T-cell (primary cell): Measurements from ENCODE around the gene SIAE. TPM values are rescaled to one million over a fixed set of nuclear protein-coding genes. Genes with fewer than 3 reads are reported as not detected.
A peak's percentile ranks its signal among the peaks of the same experiment; 100 is the strongest.

Source experiments
- ATAC-seq, 4 experiments: fragments of 200-7000 bp in 3 of 4; fragments of 150-1000 bp in 1 of 4; cut with Tn5 transposase; replicated peaks in 1 of 4; 1 replicate in 3 of 4; 2 replicates in 1 of 4; pipeline ENCODE4 v1.10.0; 2021; ENCODE audit warnings: moderate library complexity in 3 of 4, mild to moderate bottlenecking in 2 of 4, moderate number of reproducible peaks in 1 of 4
- CTCF ChIA-PET, 2 donors: fragments of 300-600 bp; sonication (Branson Sonifier 250); formaldehyde crosslinking; loops; one replicate each; lab custom pipeline; 2022; ENCODE audit warnings: antibody characterized with exemption in 2 of 2; lab: Charles Lee
- POLR2A ChIA-PET, 2 donors: fragments of 300-600 bp; sonication (Branson Sonifier 250); formaldehyde crosslinking; loops; one replicate each; lab custom pipeline; 2022; ENCODE audit warnings: antibody characterized with exemption in 2 of 2; lab: Charles Lee
- DNase-seq, 35 experiments: peaks; one replicate each; pipeline versions ENCODE4 v3.0.0 to v3.0.0-alpha.2; 2013 to 2023
- H3K27ac ChIP-seq: one replicate; pipeline ENCODE4 v1.5.1; 2013; ENCODE audit warnings: low read length
- H3K27me3 ChIP-seq, 2 experiments: replicated peaks in 1 of 2; 1 replicate in 1 of 2; 2 replicates in 1 of 2; pipeline versions ENCODE4 v1.6.1 to v1.7.0; 2013; ENCODE audit warnings: low read length in 1 of 2, mixed read lengths in 1 of 2; ENCODE audit not compliant: control insufficient read depth in 2 of 2, insufficient read depth in 2 of 2; ENCODE audit errors: extremely low read depth in 1 of 2
- H3K36me3 ChIP-seq, 2 donors: 1 replicate in 1 of 2; 2 replicates in 1 of 2; pipeline versions ENCODE4 v1.6.1 to v1.7.0; 2013; ENCODE audit warnings: low read length in 1 of 2; ENCODE audit not compliant: control insufficient read depth in 2 of 2, insufficient read depth in 1 of 2; ENCODE audit errors: extremely low read depth in 1 of 2
- H3K4me1 ChIP-seq, 2 experiments: 1 replicate in 1 of 2; 2 replicates in 1 of 2; pipeline versions ENCODE4 v1.6.1 to v1.7.0; 2013; ENCODE audit warnings: low read length in 2 of 2, mixed read lengths in 1 of 2; ENCODE audit not compliant: insufficient read depth in 2 of 2, control insufficient read depth in 1 of 2; ENCODE audit errors: extremely low read depth in 1 of 2
- H3K4me3 ChIP-seq, 2 donors: 1 replicate in 1 of 2; 2 replicates in 1 of 2; pipeline versions ENCODE4 v1.5.1 to v1.7.0; 2013; ENCODE audit warnings: mild to moderate bottlenecking in 2 of 2, low read length in 1 of 2, moderate library complexity in 1 of 2; ENCODE audit not compliant: control insufficient read depth in 1 of 2; ENCODE audit errors: extremely low read depth in 1 of 2
- H3K9me3 ChIP-seq: 2 replicates; pipeline ENCODE4 v1.7.0; 2013
- H3K27ac Mint-ChIP-seq, 2 donors: one replicate each; pipeline ENCODE4 v1.8.0; 2020 to 2021; ENCODE audit warnings: mild to moderate bottlenecking in 2 of 2, mixed read lengths in 2 of 2
- H3K27me3 Mint-ChIP-seq, 2 donors: one replicate each; pipeline ENCODE4 v1.8.0; 2021 to 2022; ENCODE audit warnings: mixed read lengths in 2 of 2
- H3K36me3 Mint-ChIP-seq: one replicate; pipeline ENCODE4 v1.8.0; 2021; ENCODE audit warnings: mixed read lengths
- H3K4me1 Mint-ChIP-seq, 3 donors: one replicate each; pipeline ENCODE4 v1.8.0; 2020 to 2022; ENCODE audit warnings: mixed read lengths in 3 of 3, mild to moderate bottlenecking in 1 of 3
- H3K4me3 Mint-ChIP-seq, 3 donors: one replicate each; pipeline ENCODE4 v1.8.0; 2020 to 2022; ENCODE audit warnings: mild to moderate bottlenecking in 3 of 3, mixed read lengths in 3 of 3, moderate library complexity in 3 of 3
- H3K9me3 Mint-ChIP-seq, 3 donors: one replicate each; pipeline ENCODE4 v1.8.0; 2020 to 2022; ENCODE audit warnings: mixed read lengths in 3 of 3
- WGBS: methylation state at CpG from one replicate; pipeline ENCODE4 v1.1.5; 2013; ENCODE audit warnings: missing lambda C conversion rate; ENCODE audit not compliant: insufficient coverage; 5-methylcytosine and 5-hydroxymethylcytosine counted together
- total RNA-seq, 35 experiments: library from RNA in 6 of 35; stranded (reverse) in 6 of 35; fragments of 120-200 nt in 1 of 35; gene quantifications; one replicate each; pipeline versions ENCODE4 v1.2.1 to v1.2.4 and lab custom pipeline; 2013 to 2026

Gene SIAE
- total RNA-seq, 5 donors from 2014 or later (not counting 1 experiment from before 2014, with no cell fraction given) = 3.7 to 9.7 (median 6.2) TPM

GRCh38 chr11:124618863-124619262, 54.7 kb downstream of the SIAE start:
- Mint-ChIP-seq H3K36me3 (no peaks in the 10 kb centered on the region), H3K4me1 (peaks cover 14 to 15% (median 15%) of the 10 kb centered on the region in 3 donors), H3K4me3 (no peak overlapping the region), H3K27ac (no peak overlapping the region), H3K9me3 (no peaks in the 10 kb centered on the region), H3K27me3 (peaks cover 22 to 29% of the 10 kb centered on the region in 2 donors)
- Histone ChIP-seq H3K9me3 (no peaks in the 10 kb centered on the region), H3K36me3 (no peaks in the 10 kb centered on the region), H3K4me1 (peaks cover 7 to 9% of the 10 kb centered on the region in 2 experiments), H3K4me3 (no peak overlapping the region), H3K27ac (no peak overlapping the region), H3K27me3 (no peaks in the 10 kb centered on the region)
- ATAC-seq (no peak), DNase-seq (no peak)
- POLR2A ChIA-PET = interaction anchor here (0.6 to 0.7 kb wide), 2 partner anchors 41 to 60 kb away, joined by 3 read pairs; no protein-coding TSS in a partner anchor
- WGBS = 61% methylated on average over 4 of the region's 5 CpGs
- CTCF ChIA-PET = no interaction called here

- Mint-ChIP-seq H3K4me3 (no peak overlapping the region), H3K27me3 (peaks cover 12 to 14% of the 10 kb centered on the region in 2 donors), H3K9me3 (no peaks in the 10 kb centered on the region), H3K36me3 (no peaks in the 10 kb centered on the region), H3K4me1 (peaks cover 7 to 8% (median 8%) of the 10 kb centered on the region in 3 donors), H3K27ac (no peak overlapping the region)
- Histone ChIP-seq H3K9me3 (no peaks in the 10 kb centered on the region), H3K27me3 (no peaks in the 10 kb centered on the region), H3K36me3 (peaks cover 0 to 4% of the 10 kb centered on the region in 2 donors), H3K27ac (no peak overlapping the region), H3K4me3 (no peak overlapping the region), H3K4me1 (peaks cover 0 to 4% of the 10 kb centered on the region in 2 experiments)
- ATAC-seq (no peak), DNase-seq (no peak)
- ChIA-PET POLR2A (no interaction called here), CTCF (no interaction called here)
- WGBS = 95% methylated on average over 7 of the region's 10 CpGs
Measured at GRCh38 chr11:124612567-124613246, 60.8 kb downstream of the SIAE start.

- ChIA-PET CTCF (interaction anchor here in 1 of 2 donors (0.6 kb wide), 1 partner anchor 28 kb away, joined by 6 read pairs; no protein-coding TSS in a partner anchor), POLR2A (interaction anchor here in 1 of 2 donors (0.6 kb wide), 1 partner anchor 218 kb away, joined by 4 read pairs; no protein-coding TSS in a partner anchor)
- Histone ChIP-seq H3K27me3 (no peaks in the 10 kb centered on the region), H3K36me3 (peaks cover 0 to 4% of the 10 kb centered on the region in 2 donors), H3K27ac (no peak overlapping the region), H3K4me3 (no peak overlapping the region), H3K9me3 (no peaks in the 10 kb centered on the region), H3K4me1 (peaks cover 0 to 4% of the 10 kb centered on the region in 2 experiments)
- peaks cover 7 to 8% (median 8%) of the 10 kb centered on the region in 3 donors for H3K4me1 Mint-ChIP-seq
- H3K27me3 Mint-ChIP-seq = peaks cover 6 to 8% of the 10 kb centered on the region in 2 donors
- DNase-seq (peak in 5 of 35 experiments; percentile 1 to 25 (median 5)), ATAC-seq (peak; percentile 58 to 80 (median 70))
- no peaks in the 10 kb centered on the region for H3K9me3 Mint-ChIP-seq
- H3K4me3 Mint-ChIP-seq = no peak overlapping the region
- H3K36me3 Mint-ChIP-seq = no peaks in the 10 kb centered on the region
- peak overlapping the region in 1 of 2 donors; percentile 80 for H3K27ac Mint-ChIP-seq
- 0% methylated on average over 1 of the region's 3 CpGs for WGBS
Measured at GRCh38 chr11:124612045-124612444, 61.5 kb downstream of the SIAE start.

GRCh38 chr11:124611064-124611463, 62.5 kb downstream of the SIAE start, which contains the start of gene PANX3:
Gene PANX3, plus strand, starts transcription at chr11:124611428. Its CDS starts 129 bp downstream, at chr11:124611557.
- ChIA-PET CTCF (interaction anchor here in 1 of 2 donors (0.5 to 0.7 kb wide), 3 partner anchors 12 to 1846 kb away, joined by 3 to 4 read pairs (median 4); partner anchors contain the start of gene TBRG1), POLR2A (no interaction called here)
- DNase-seq (no peak), ATAC-seq (no peak)
- H3K9me3 ChIP-seq = no peaks in the 10 kb centered on the region
- H3K4me3 ChIP-seq = no peak within 1 kb of the TSS
- H3K4me3 Mint-ChIP-seq = no peak within 1 kb of the TSS
- peak within 1 kb of the TSS in 1 of 2 donors; percentile 80 for H3K27ac Mint-ChIP-seq
- H3K27ac ChIP-seq = no peak within 1 kb of the TSS
- peaks cover 0 to 4% of the 10 kb centered on the region in 2 experiments for H3K4me1 ChIP-seq
- WGBS = 93% methylated on average over 4 of the region's 5 CpGs
- peaks cover 6 to 8% of the 10 kb centered on the region in 2 donors for H3K27me3 Mint-ChIP-seq
- no peaks in the 10 kb centered on the region for H3K9me3 Mint-ChIP-seq
- no peaks in the 10 kb centered on the region for H3K36me3 Mint-ChIP-seq
- H3K36me3 ChIP-seq = peaks cover 0 to 4% of the 10 kb centered on the region in 2 donors
- H3K4me1 Mint-ChIP-seq = peaks cover 7 to 8% (median 8%) of the 10 kb centered on the region in 3 donors
- H3K27me3 ChIP-seq = no peaks in the 10 kb centered on the region

- H3K4me1 ChIP-seq = peaks cover 0 to 4% of the 10 kb centered on the region in 2 experiments
- no peak overlapping the region for H3K4me3 ChIP-seq
- Mint-ChIP-seq H3K4me1 (peaks cover 7 to 8% (median 8%) of the 10 kb centered on the region in 3 donors), H3K27ac (no peak overlapping the region), H3K36me3 (no peaks in the 10 kb centered on the region), H3K9me3 (no peaks in the 10 kb centered on the region), H3K27me3 (peaks cover 5 to 6% of the 10 kb centered on the region in 2 donors), H3K4me3 (no peak overlapping the region)
- POLR2A ChIA-PET = no interaction called here
- H3K27me3 ChIP-seq = no peaks in the 10 kb centered on the region
- ATAC-seq (no peak), DNase-seq (no peak)
- CTCF ChIA-PET = interaction anchor here in 1 of 2 donors (0.6 to 0.7 kb wide), 2 partner anchors 13 to 369 kb away, joined by 4 read pairs; partner anchors contain the start of gene TBRG1
- peaks cover 0 to 4% of the 10 kb centered on the region in 2 donors for H3K36me3 ChIP-seq
- H3K9me3 ChIP-seq = no peaks in the 10 kb centered on the region
- whole genome bisulfite sequencing = 100% methylated on average over 1 of the region's 2 CpGs
- H3K27ac ChIP-seq = no peak overlapping the region
Measured at GRCh38 chr11:124610295-124610694, 63.2 kb downstream of the SIAE start.

- CTCF ChIA-PET = interaction anchor here (0.6 to 0.7 kb wide), 7 partner anchors 21 to 225 kb away, joined by 3 to 5 read pairs (median 4); no protein-coding TSS in a partner anchor
- H3K4me3 Mint-ChIP-seq = no peak overlapping the region
- H3K27me3 Mint-ChIP-seq = peaks cover 0 to 5% of the 10 kb centered on the region in 2 donors
- no peak for DNase-seq
- POLR2A ChIA-PET = interaction anchor here in 1 of 2 donors (0.6 kb wide), 1 partner anchor 1673 kb away, joined by 7 read pairs; no protein-coding TSS in a partner anchor
- H3K9me3 Mint-ChIP-seq = no peaks in the 10 kb centered on the region
- ATAC-seq = no peak
- H3K36me3 Mint-ChIP-seq = no peaks in the 10 kb centered on the region
- Histone ChIP-seq H3K27me3 (no peaks in the 10 kb centered on the region), H3K9me3 (no peaks in the 10 kb centered on the region), H3K36me3 (peaks cover 0 to 4% of the 10 kb centered on the region in 2 donors), H3K4me3 (no peak overlapping the region), H3K27ac (no peak overlapping the region), H3K4me1 (peaks cover 0 to 4% of the 10 kb centered on the region in 2 experiments)
- no peak overlapping the region for H3K27ac Mint-ChIP-seq
- H3K4me1 Mint-ChIP-seq = peaks cover 7 to 8% (median 8%) of the 10 kb centered on the region in 3 donors
Measured at GRCh38 chr11:124608147-124608546, 65.4 kb downstream of the SIAE start.
